A549 treated with AZD9567 at 1 μM for 4 hours (cell line): ENCODE data around the gene ZNF184. TPM values are rescaled to one million over a fixed set of nuclear protein-coding genes. Genes with fewer than 3 reads are reported as not detected.

Experiments used
- total RNA-seq: library from RNA; stranded (reverse); fragments of 200-300 nt; extraction: Qiagen RNA extraction; gene quantifications from 5 replicates; pipeline ENCODE4 v1.2.3, GENCODE V29; 2022; ENCODE audit not compliant: insufficient read depth

The ZNF184 gene
- 2.3 to 2.9 TPM (median 2.6 TPM) in 5 replicates for total RNA-seq

DNA sequence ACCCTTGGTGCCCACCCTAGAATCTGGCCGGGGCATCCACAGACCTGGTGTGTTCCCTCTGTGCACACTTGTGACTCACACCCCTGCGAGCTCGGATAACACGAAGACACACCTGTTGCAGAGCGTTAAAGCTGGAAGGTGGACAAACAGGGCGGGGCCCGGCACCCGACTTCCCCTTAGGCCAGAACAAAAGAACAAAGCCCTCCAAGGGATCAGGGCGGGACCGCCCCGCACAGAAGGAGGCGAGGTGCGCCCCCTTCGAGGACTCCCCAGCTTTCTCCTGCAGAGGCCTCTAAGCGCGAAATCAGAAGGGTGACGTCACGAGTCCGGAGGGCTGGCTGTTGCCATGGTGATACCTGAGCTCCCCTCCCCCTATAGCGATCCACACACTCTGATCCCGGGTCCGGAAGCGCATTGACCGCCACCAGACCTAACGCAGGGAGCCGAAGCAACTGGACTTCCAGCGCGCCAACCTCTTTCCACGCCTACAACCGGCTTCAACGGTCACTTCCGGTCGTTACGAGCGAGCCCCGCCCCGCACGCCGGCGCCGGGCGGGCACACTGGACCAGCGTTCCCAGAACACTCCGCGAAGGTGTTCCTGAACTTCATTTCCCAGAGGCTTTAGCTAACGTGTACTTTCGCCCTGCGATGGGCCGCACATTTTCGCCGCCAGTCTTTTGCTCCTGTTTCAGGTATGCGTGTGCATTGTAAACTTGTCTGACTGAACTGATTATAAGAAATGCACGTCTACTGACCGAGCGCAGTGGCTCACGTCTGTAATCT lies at the start of gene ZNF184:
TSS of gene ZNF184 (minus strand) at position 489 of the 784 bp plus-strand sequence. CDS start 811 bp downstream, outside the sequence.

Other genes starting within 250 kb of the ZNF184 start
- 2.8 to 6.5 TPM (median 3.9 TPM) in 5 replicates for gene PRSS16, start 225.4 kb downstream of the ZNF184 start, total RNA-seq
- not detected in 5 replicates for gene POM121L2, start 160.8 kb downstream of the ZNF184 start, total RNA-seq
- gene ZNF391, start 84.3 kb downstream of the ZNF184 start, total RNA-seq: 0.15 to 0.22 TPM (median 0.21 TPM) in 4 of 5 replicates, not detected in the other